Fibroblast of skin of back (primary cell): ENCODE results near the gene MTAP. TPM values are rescaled to one million over a fixed set of nuclear protein-coding genes. Genes with fewer than 3 reads are reported as not detected.

Source experiments
- DNase-seq: peaks from one replicate; pipeline ENCODE4 v3.0.0-alpha.2; 2013
- polyA plus RNA-seq, 2 experiments: library from polyadenylated mRNA; unstranded; fragments of 120-200 nt; gene quantifications; one replicate each; pipeline ENCODE4 v1.2.1, GENCODE V29; 2013; ENCODE audit not compliant: insufficient read length in 2 of 2

MTAP gene
- polyA plus RNA-seq (2013, experiment 1 of 2; ENCODE audit: insufficient read length) = 27.7 TPM
- polyA plus RNA-seq (2013, experiment 2 of 2; ENCODE audit: insufficient read length) = 20.1 TPM

GRCh38 chr9:21802418-21803000, at the start of gene MTAP:
TSS of gene MTAP (plus strand) at chr9:21802636. CDS start at chr9:21802749, 113 bp downstream.
- peak; percentile 95 for DNase-seq

GRCh38 chr9:21753523-21753922, 48.9 kb upstream of the MTAP start:
- DNase-seq = no peak

GRCh38 chr9:21754741-21755140, 47.7 kb upstream of the MTAP start:
- no peak for DNase-seq

- DNase-seq = no peak
Measured at GRCh38 chr9:21758540-21758939, 43.9 kb upstream of the MTAP start.

GRCh38 chr9:21761309-21761901, 41.0 kb upstream of the MTAP start:
- no peak for DNase-seq

GRCh38 chr9:21762064-21762463, 40.4 kb upstream of the MTAP start:
- no peak for DNase-seq

- DNase-seq = peak; percentile 56
Measured at GRCh38 chr9:21764846-21765245, 37.6 kb upstream of the MTAP start.

GRCh38 chr9:21766096-21766495, 36.3 kb upstream of the MTAP start:
- no peak for DNase-seq

GRCh38 chr9:21770871-21771560, 31.4 kb upstream of the MTAP start:
- DNase-seq = peak; percentile 81

GRCh38 chr9:21777701-21778100, 24.7 kb upstream of the MTAP start:
- DNase-seq = peak; percentile 89

GRCh38 chr9:21778304-21778703, 24.1 kb upstream of the MTAP start:
- peak; percentile 64 for DNase-seq

GRCh38 chr9:21779397-21779796, 23.0 kb upstream of the MTAP start:
- no peak for DNase-seq

GRCh38 chr9:21781656-21782055, 20.8 kb upstream of the MTAP start:
- no peak for DNase-seq

GRCh38 chr9:21782205-21782604, 20.2 kb upstream of the MTAP start:
- no peak for DNase-seq

- no peak for DNase-seq
Measured at GRCh38 chr9:21788752-21789151, 13.7 kb upstream of the MTAP start.

- DNase-seq = peak; percentile 87
Measured at GRCh38 chr9:21789541-21790037, 12.8 kb upstream of the MTAP start.

GRCh38 chr9:21795483-21795882, 7.0 kb upstream of the MTAP start:
- no peak for DNase-seq

- DNase-seq = peak; percentile 36
Measured at GRCh38 chr9:21796768-21797167, 5.7 kb upstream of the MTAP start.

GRCh38 chr9:21800931-21801682, 1.3 kb upstream of the MTAP start:
- DNase-seq = no peak

- DNase-seq = peak; percentile 87
Measured at GRCh38 chr9:21801683-21802417, 586 bp upstream of the MTAP start.

- no peak for DNase-seq
Measured at GRCh38 chr9:21803649-21804048, 1.2 kb downstream of the MTAP start.

GRCh38 chr9:21804331-21804730, 1.9 kb downstream of the MTAP start:
- DNase-seq = no peak
